MCF 10A (cell line): ENCODE results near the gene GAPDHS. TPM values are rescaled to one million over a fixed set of nuclear protein-coding genes. Genes with fewer than 3 reads are reported as not detected.

ENCODE experiments used
- BruUV-seq: library from RNA; stranded (reverse); fragments of 400-500 nt; replicated peaks from 2 replicates; lab custom pipeline; 2021; lab: Mats Ljungman, UMichigan
- CTCF ChIA-PET: fragments of 300-600 bp; sonication (Branson Sonifier 250); formaldehyde crosslinking; extraction: SDS; loops from one replicate; lab custom pipeline; 2021; ENCODE audit warnings: antibody characterized with exemption, inconsistent platforms; lab: Yijun Ruan, JAX
- POLR2A ChIA-PET: fragments of 300-600, 350-650 bp; sonication (Branson Sonifier 250); formaldehyde crosslinking; extraction: SDS; loops from one replicate; lab custom pipeline; 2020; ENCODE audit warnings: antibody characterized with exemption, inconsistent platforms; lab: Yijun Ruan, JAX
- DNase-seq: peaks from one replicate; pipeline ENCODE4 v3.0.0-alpha.2; 2018; ENCODE audit not compliant: unreplicated experiment
- H3K27ac Mint-ChIP-seq: one replicate; pipeline ENCODE4 v1.8.0; 2022; ENCODE audit warnings: mild to moderate bottlenecking, low read depth, mixed read lengths; ENCODE audit not compliant: unreplicated experiment
- H3K27me3 Mint-ChIP-seq: one replicate; pipeline ENCODE4 v1.8.0; 2022; ENCODE audit warnings: mixed read lengths; ENCODE audit not compliant: insufficient read depth, unreplicated experiment
- H3K36me3 Mint-ChIP-seq: one replicate; pipeline ENCODE4 v1.8.0; 2022; ENCODE audit warnings: mild to moderate bottlenecking, moderate library complexity, mixed read lengths; ENCODE audit not compliant: insufficient read depth, unreplicated experiment
- H3K4me1 Mint-ChIP-seq: one replicate; pipeline ENCODE4 v1.8.0; 2022; ENCODE audit warnings: mixed read lengths; ENCODE audit not compliant: insufficient read depth, unreplicated experiment
- H3K4me3 Mint-ChIP-seq: one replicate; pipeline ENCODE4 v1.8.0; 2022; ENCODE audit warnings: mild to moderate bottlenecking, moderate library complexity, mixed read lengths; ENCODE audit not compliant: unreplicated experiment
- H3K9me3 Mint-ChIP-seq: one replicate; pipeline ENCODE4 v1.8.0; 2022; ENCODE audit warnings: mixed read lengths; ENCODE audit not compliant: unreplicated experiment
- CTCF ChIP-seq: fragments of 200-600 bp; IDR thresholded peaks from one replicate; pipeline ENCODE4 v1.8.0; 2022; ENCODE audit warnings: antibody characterized with exemption, mild to moderate bottlenecking; ENCODE audit not compliant: unreplicated experiment
- intact Hi-C: fragments of 100-400 bp; cut with micrococcal nuclease; formaldehyde crosslinking; loops from 2 replicates; pipeline ENCODE4 v1.14.1; 2022
- total RNA-seq: library from RNA; stranded (reverse); gene quantifications from 2 replicates; pipeline ENCODE4 v1.2.3, GENCODE V29; 2022

Gene GAPDHS
- total RNA-seq, 1 experiment from 2014 or later, result not detected

GRCh38 chr19:35510626-35510964 is 22.7 kb upstream of the GAPDHS start:
- intact Hi-C loops, result loop anchor here (1.0 to 2.0 kb wide), 2 partner anchors 132 to 207 kb away; no protein-coding TSS in a partner anchor
- CTCF ChIA-PET, result interaction anchor here (0.5 to 8.6 kb wide), 20 partner anchors 8 to 359 kb away, joined by 3 to 108 read pairs (median 4); no protein-coding TSS in a partner anchor
- POLR2A ChIA-PET, result interaction anchor here (0.6 to 1.3 kb wide), 5 partner anchors 8 to 321 kb away, joined by 3 to 4 read pairs (median 4); no protein-coding TSS in a partner anchor
- TF ChIP-seq CTCF, result no peak
- no peak for DNase-seq
- peaks cover 15% of the 10 kb centered on the region for H3K4me1 Mint-ChIP-seq
- H3K27ac Mint-ChIP-seq, result peak overlapping the region; percentile 75
- no peaks in the 10 kb centered on the region for H3K27me3 Mint-ChIP-seq
- H3K36me3 Mint-ChIP-seq, result peaks cover 6% of the 10 kb centered on the region
- no TSS peak for BruUV-seq
- no peaks in the 10 kb centered on the region for H3K9me3 Mint-ChIP-seq
- peak overlapping the region; percentile 74 for H3K4me3 Mint-ChIP-seq

GRCh38 chr19:35511337-35511736 is 21.9 kb upstream of the GAPDHS start:
- ChIA-PET CTCF (interaction anchor here (0.9 to 8.6 kb wide), 6 partner anchors 9 to 134 kb away, joined by 3 to 108 read pairs (median 4); no protein-coding TSS in a partner anchor), POLR2A (interaction anchor here (0.6 kb wide), 1 partner anchor 101 kb away, joined by 3 read pairs; the partner anchor contains the start of gene HAUS5)
- Mint-ChIP-seq H3K4me3 (no peak overlapping the region), H3K27ac (no peak overlapping the region), H3K4me1 (peaks cover 15% of the 10 kb centered on the region), H3K27me3 (no peaks in the 10 kb centered on the region), H3K9me3 (no peaks in the 10 kb centered on the region), H3K36me3 (peaks cover 2% of the 10 kb centered on the region)
- intact Hi-C loops, result loop anchor here (2.0 kb wide), 1 partner anchor 131 kb away; no protein-coding TSS in a partner anchor
- BruUV-seq, result no TSS peak
- no peak for TF ChIP-seq CTCF
- no peak for DNase-seq

- peak overlapping the region; percentile 72 for H3K27ac Mint-ChIP-seq
- CTCF ChIA-PET, result interaction anchor here (0.7 to 1.1 kb wide), 3 partner anchors 79 to 239 kb away, joined by 3 to 4 read pairs (median 3); no protein-coding TSS in a partner anchor
- H3K36me3 Mint-ChIP-seq, result no peaks in the 10 kb centered on the region
- DNase-seq, result no peak
- POLR2A ChIA-PET, result interaction anchor here (0.6 kb wide), 1 partner anchor 390 kb away, joined by 3 read pairs; no protein-coding TSS in a partner anchor
- intact Hi-C loops, result no loop called here
- TF ChIP-seq CTCF, result no peak
- no TSS peak for BruUV-seq
- H3K4me1 Mint-ChIP-seq, result peaks cover 18% of the 10 kb centered on the region
- H3K4me3 Mint-ChIP-seq, result no peak overlapping the region
- H3K9me3 Mint-ChIP-seq, result no peaks in the 10 kb centered on the region
- no peaks in the 10 kb centered on the region for H3K27me3 Mint-ChIP-seq
Measured at GRCh38 chr19:35512831-35513627, 20.2 kb upstream of the GAPDHS start.

- DNase-seq, result peak; percentile 87
- H3K9me3 Mint-ChIP-seq, result no peaks in the 10 kb centered on the region
- peak within 1 kb of the TSS; percentile 72 for H3K27ac Mint-ChIP-seq
- BruUV-seq, result no TSS peak
- no peak for TF ChIP-seq CTCF
- CTCF ChIA-PET, result interaction anchor here (0.6 to 1.7 kb wide), 5 partner anchors 18 to 179 kb away, joined by 3 to 14 read pairs (median 4); no protein-coding TSS in a partner anchor
- intact Hi-C loops, result no loop called here
- no peaks in the 10 kb centered on the region for H3K36me3 Mint-ChIP-seq
- POLR2A ChIA-PET, result interaction anchor here (0.6 kb wide), 1 partner anchor 391 kb away, joined by 3 read pairs; no protein-coding TSS in a partner anchor
- no peaks in the 10 kb centered on the region for H3K27me3 Mint-ChIP-seq
- H3K4me3 Mint-ChIP-seq, result no peak within 1 kb of the TSS
- H3K4me1 Mint-ChIP-seq, result peaks cover 25% of the 10 kb centered on the region
Measured at GRCh38 chr19:35513628-35514281, 19.5 kb upstream of the GAPDHS start, which contains the start of gene DMKN. TSS of gene DMKN (minus strand) at chr19:35513649. CDS start at chr19:35513475, 174 bp downstream.
